GM20431 (cell line): ENCODE measurements around the gene SERINC1.
"Not testable (repeated sequence)": the region's sequence is repeated elsewhere in the genome, so short reads cannot be mapped to it uniquely, and the experiment has no call there.

Experiments
- in situ Hi-C: fragments of 300-500 bp; cut with MseI, MboI; formaldehyde crosslinking; loops from one replicate; pipeline ENCODE4 v1.15.0; 2020; ENCODE audit warnings: low sequenced_read_pairs; ENCODE audit not compliant: unreplicated experiment

The SERINC1 gene

GRCh38 chr6:122471107-122472021 lies at the start of gene SERINC1:
TSS of gene SERINC1 (minus strand) at chr6:122471807. CDS start at chr6:122471737, 70 bp downstream.
- in situ Hi-C loops, result no loop called here

GRCh38 chr6:122511193-122511924 lies 39.8 kb upstream of the SERINC1 start:
- in situ Hi-C loops, result no loop called here

DNA sequence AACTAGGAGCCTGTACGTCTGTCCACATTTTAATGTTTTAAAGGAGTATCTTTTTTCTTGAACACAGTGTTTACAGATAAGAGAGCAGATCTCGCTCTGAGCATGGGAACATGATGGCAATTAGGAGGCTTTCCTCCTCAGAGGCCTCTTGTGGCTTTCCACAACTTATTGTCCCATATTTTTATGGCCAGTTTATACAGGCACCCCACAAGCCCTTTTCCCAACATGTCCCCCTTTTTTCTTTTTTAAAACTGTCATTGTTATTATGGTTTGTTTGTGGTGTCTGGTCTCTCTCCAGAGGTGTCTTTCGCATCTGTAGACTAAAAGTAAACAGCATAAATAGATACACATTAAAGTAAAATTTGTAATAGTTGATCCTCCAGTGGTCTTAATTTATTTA lies 33.6 kb upstream of the SERINC1 start:
- in situ Hi-C loops, result not testable (repeated sequence)

DNA sequence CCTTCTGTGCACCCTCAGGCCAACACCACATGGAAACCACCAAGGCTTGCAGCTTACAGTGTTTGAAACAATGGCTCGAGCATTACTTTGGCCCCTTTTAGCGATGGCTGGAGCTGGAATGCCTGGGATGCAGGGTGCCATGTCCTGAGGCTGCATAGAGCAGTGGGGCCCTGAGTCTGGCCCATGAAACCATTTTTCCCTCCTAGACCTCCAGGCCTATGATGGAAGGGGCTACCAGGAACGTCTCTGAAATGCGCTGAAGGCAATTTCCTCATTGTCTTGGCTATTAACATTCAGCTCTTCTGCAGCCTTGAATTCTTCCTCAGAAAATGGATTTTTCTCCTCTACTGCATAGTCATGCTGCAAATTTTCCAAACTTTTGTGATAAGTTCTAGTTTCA lies 29.9 kb upstream of the SERINC1 start:
- in situ Hi-C loops, result no loop called here

DNA sequence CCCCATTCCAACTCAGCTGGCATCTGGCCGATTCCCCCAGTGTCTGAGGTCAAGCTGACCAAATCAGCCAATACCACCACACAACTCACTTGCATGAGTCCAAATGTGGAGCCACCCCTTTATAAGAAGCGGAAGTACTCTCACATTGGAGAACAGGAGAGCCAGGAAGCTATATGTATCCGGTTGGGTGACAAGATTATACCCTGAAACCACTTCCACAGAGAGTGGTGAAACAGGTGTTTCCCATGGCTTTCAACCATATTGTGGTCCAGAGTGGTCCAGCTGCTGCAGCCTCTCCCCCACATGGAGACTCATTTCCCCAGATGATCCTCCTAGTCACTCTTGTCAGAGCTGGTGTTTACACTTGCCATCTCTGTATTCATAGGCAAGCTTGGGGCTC lies 24.0 kb upstream of the SERINC1 start:
- in situ Hi-C loops, result no loop called here

- in situ Hi-C loops, result no loop called here
Measured at GRCh38 chr6:122494665-122495272, 23.2 kb upstream of the SERINC1 start.

- in situ Hi-C loops, result no loop called here
Measured at GRCh38 chr6:122491919-122492555, 20.4 kb upstream of the SERINC1 start.

DNA sequence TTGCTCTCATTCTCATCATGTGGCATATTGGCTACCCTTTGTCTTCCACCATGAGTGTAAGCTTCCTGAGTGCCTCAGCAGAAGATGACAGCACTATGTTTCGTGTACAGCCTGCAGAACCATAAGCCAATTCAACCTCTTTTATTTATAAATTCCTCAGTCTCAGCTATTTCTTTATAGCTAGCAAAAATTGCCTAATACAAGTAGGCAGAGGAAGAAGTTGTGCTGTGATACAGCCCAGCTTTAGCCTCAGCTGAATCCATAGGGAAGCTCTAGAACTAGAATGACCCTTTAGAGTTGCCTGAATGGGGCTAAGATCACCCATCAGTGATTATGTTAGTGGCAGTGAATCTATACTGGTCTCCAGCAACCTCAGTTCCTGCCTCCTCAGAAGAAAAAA lies 19.0 kb upstream of the SERINC1 start:
- in situ Hi-C loops, result no loop called here

DNA sequence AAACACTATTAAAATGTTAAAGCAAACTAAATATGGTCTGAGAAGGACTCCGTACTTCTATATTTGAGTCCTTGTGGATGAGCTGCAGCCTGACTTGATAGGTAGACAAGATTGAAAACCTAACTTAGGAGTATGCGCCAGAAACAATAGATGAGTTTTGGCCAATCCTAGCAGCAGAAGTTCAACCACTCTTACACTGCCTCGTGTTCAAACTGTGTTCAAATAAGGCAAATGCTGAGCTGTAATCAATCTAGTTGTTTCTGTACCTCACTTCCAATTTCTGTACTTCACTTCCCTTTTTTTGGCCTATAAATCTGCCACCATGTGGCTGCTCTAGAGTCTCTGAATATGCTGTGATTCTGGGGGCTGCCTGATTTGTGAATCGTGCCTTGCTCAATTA lies 13.2 kb upstream of the SERINC1 start:
- in situ Hi-C loops, result no loop called here

DNA sequence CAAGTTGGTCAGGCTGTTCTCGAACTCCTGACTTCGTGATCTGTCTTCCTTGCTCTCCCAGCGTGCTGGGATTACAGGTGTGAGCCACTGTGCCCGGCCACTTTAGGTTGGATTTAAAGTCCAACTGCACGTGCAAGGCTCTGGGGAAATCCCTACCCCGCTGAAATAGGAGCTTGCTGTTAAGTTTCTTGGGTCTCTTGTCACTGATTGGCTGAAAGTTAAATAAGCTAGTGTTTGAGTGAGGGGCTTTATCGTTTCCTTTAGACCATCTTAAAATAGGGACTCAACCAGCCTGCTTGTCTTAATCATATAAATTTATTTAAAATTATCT lies 11.1 kb upstream of the SERINC1 start:
- in situ Hi-C loops, result no loop called here

DNA sequence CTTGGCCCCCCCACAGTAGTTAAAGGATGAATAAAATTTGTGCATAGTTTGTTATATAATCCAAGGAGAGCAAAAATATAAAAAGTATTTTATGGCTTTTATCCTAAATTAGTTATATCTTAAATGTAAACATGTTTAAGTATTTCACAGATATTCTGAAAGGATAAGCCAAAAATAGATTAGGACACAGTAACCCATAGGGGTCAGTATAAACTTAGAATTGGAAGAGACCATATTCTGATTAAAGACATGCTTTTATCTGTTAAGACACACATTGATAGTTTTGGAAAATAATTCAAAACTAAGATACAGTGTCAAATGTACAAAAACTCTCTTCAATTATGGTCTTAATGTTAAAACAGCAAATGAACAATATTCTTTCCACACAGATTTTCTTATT lies 4.5 kb upstream of the SERINC1 start:
- in situ Hi-C loops, result no loop called here

DNA sequence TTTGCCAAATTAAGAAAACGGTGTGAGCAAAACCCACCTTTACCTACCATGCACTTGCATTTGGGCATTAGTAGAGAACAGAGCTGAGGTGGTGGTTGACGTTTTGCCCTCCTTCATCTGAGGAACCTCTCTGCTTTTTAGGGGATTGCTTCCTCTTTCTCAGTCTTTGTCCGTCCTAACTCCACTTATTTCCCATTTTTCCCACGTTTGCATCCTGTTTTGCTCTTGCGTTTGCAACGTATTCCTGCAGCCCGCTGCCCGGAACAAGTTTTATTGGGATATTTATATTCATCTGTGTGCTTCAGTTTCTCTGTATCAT lies 374 bp upstream of the SERINC1 start:
- in situ Hi-C loops, result no loop called here

- in situ Hi-C loops, result no loop called here
Measured at GRCh38 chr6:122461885-122462284, 9.7 kb downstream of the SERINC1 start.

DNA sequence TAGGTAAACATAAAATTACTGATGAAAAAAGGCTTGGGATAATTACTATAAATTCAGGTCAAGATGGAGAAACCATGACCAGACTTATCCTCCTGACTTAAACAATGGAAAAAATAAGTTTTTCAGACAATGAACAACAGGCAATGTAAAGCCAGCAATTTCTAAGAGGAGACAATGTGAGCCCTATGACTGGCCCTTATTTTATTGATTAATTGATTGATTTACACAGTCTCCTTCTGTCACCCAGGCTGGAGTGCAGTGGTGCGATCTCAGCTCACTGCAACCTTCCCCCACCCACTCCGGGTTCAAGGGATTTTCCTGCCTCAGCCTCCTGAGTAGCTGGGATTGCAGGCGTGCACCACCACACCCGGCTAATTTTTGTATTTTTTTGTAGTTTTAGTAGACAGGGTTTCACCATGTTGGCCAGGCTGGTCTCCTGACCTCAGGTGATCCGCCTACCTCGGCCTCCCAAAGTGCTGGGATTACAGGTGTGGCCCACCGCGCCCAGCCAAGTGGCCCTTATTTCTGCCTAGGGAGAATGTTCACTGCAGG lies 11.7 kb downstream of the SERINC1 start:
- in situ Hi-C loops, result not testable (repeated sequence)

GRCh38 chr6:122459240-122459639 lies 12.4 kb downstream of the SERINC1 start:
- in situ Hi-C loops, result no loop called here

DNA sequence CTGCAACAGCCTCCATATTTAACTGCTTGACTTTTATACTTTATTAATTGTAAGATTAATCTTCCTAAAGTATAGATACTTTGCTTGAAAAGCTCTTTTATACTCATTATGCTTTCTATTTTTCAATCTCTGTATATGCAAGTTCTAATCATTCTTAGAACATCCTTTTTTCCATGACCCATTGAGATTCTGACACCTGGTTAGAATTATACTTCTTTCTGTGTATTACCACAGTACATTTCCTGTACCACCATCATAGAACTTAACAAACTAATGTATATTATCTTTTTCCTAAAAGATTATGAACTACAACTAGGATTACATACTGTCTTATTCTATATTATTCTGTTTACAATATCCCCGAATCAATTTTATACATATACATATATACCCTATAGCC lies 13.5 kb downstream of the SERINC1 start:
- in situ Hi-C loops, result no loop called here

- in situ Hi-C loops, result not testable (repeated sequence)
Measured at GRCh38 chr6:122455116-122455515, 16.5 kb downstream of the SERINC1 start.

DNA sequence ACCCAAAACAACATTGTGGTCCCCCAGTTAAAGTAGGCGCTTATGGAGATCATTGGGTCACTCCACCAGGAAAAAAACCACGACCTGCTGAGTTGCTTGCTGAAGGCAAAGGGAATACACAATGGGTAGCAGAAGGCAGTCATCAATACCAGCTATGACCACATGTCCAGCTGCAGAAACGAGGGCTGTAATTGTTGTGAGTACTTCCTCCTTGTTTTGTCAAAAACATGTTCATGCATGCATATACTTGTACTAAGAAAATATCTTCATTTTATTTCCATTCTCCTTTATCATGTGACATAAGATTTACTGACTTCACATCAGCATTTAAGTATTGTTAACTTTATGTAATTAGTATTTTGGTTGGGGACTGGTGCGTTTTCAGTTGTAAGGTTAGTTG lies 16.9 kb downstream of the SERINC1 start:
- in situ Hi-C loops, result no loop called here

GRCh38 chr6:122452509-122452908 lies 19.1 kb downstream of the SERINC1 start:
- in situ Hi-C loops, result no loop called here

- in situ Hi-C loops, result no loop called here
Measured at GRCh38 chr6:122449069-122449468, 22.5 kb downstream of the SERINC1 start.
